DOHH2 (cell line): Measurements from ENCODE around the gene NBEAL1.

Experiments
- CTCF ChIP-seq: fragments of 200-600 bp; sonication (generic); IDR thresholded peaks from one replicate; pipeline ENCODE4 v1.5.1; 2014; ENCODE audit warnings: antibody characterized with exemption, mild to moderate bottlenecking, low read depth, low read length; ENCODE audit not compliant: poor library complexity, severe bottlenecking
- EZH2phosphoT487 ChIP-seq: fragments of 200-600 bp; sonication (generic); IDR thresholded peaks from 2 replicates; pipeline ENCODE4 v1.6.1; 2017; ENCODE audit warnings: borderline replicate concordance, mild to moderate bottlenecking, antibody characterized with exemption, low read length, moderate library complexity, mixed read lengths

GRCh38 chr2:203122317-203122986 is 107.8 kb downstream of the NBEAL1 start:
- TF ChIP-seq CTCF (peak; percentile 19), EZH2phosphoT487 (no peak)
